Smooth muscle cell of the brain vasculature (primary cell): ENCODE measurements around the gene NEUROD4.

Experiments
- DNase-seq: peaks from one replicate; pipeline ENCODE4 v3.0.0-alpha.2; 2012; ENCODE audit warnings: low read depth, low spot score

NEUROD4 gene

GRCh38 chr12:54997929-54998522 lies 21.7 kb upstream of the NEUROD4 start:
- no peak for DNase-seq

DNA sequence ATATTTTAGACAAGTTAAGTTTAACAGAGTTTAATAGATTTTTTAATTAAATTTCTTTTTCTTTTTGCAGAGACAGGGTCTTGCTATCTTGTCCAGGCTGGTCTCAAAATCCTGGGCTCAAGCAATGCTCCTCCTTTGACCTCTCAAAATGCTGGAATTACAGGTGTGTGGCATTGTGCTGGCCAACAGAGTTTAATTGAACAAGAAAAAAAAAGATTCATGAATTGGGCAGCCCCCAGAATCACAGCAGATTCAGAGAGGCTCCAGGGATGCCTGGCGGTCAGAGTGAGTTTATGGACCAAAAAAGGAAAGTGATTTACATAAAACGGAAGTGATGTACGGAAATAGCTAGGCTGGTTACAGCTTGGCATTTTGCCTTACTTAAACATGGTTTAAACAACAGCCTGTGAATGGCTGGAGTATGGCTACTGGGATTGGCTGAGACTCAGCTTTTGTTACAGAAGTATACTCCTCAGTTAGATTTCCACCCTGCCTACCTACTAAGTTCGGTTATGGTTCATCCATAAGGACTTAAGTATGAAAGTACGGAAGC lies 20.7 kb upstream of the NEUROD4 start:
- DNase-seq = no peak

- no peak for DNase-seq
Observed at GRCh38 chr12:55001198-55001868, 18.4 kb upstream of the NEUROD4 start.

DNA sequence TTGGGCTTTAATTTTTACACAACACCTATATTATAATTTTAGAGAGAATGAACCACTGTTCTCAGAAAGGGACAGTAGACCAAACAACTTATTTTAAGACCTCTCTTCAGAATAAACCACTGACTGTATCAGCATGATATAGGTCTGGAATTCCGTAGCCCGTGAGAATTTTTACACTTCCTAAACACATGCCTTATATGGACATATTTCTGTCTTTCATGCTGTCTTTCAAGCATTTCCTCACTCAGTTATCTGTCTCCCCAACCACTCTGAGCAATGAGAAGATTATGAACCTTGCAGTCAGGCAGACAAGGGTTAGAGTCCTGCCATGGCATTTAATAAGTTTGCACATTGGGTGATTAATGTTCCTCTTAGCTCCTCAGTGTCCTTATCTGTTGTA lies 17.4 kb upstream of the NEUROD4 start:
- DNase-seq = no peak

DNA sequence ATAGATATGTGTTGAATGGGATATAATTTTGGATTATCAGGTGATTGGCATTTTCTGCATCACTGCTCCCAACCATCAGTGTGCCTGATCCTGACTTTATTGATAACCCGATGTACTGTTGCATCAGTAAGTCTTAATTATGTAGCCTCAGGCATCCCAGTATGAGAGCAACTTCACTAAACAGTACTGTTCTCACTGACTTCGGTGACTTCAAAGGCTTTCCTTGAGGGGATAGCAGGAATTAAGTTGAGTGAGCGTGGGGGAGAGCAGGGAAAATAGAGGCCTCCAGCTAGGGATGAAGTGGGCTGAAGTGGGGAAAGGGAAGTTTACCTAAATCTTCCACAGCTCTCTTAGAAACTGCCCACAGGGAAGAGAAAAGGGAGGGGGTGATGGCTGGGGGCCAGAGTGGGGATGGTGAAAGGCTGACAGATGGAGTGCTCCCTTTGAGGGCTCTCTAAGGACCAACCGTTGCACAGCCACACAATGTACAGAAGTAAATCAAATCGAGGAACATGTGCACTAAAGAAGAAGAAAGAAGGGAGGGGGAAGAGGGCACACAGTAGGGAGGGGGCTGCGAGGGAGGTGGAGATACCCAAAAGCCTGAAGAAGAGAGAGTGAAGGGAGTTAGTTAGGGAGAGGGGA lies 10.7 kb upstream of the NEUROD4 start:
- DNase-seq = no peak

GRCh38 chr12:55017416-55017925 lies 2.3 kb upstream of the NEUROD4 start:
- no peak for DNase-seq

DNA sequence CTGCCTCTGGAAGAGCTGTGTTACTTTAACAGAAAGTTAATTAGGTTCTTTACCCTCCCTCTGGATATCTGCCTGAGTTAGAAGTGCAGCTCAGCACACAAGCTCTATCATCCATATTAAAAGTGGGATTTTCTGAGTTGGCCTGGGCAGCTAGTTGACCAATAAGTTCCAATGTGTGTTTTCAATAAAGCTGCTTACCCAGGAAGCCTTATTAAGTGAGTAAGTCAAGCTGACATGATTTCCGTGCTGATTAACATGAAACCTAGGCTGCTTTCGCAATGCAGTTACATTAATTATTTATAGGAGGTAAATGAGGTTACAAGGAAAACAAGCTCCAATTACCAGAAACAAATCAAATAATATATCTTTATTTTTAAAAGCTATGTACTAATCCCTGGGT lies 4.8 kb downstream of the NEUROD4 start:
- DNase-seq = no peak

- DNase-seq = no peak
Observed at GRCh38 chr12:55025508-55025907, 5.7 kb downstream of the NEUROD4 start.

GRCh38 chr12:55034218-55034617 lies 14.4 kb downstream of the NEUROD4 start:
- DNase-seq = no peak

GRCh38 chr12:55036326-55037115 lies 16.7 kb downstream of the NEUROD4 start:
- DNase-seq = no peak

- DNase-seq = no peak
Observed at GRCh38 chr12:55037351-55037987, 17.7 kb downstream of the NEUROD4 start.

GRCh38 chr12:55039395-55040354 lies 19.9 kb downstream of the NEUROD4 start:
- DNase-seq = no peak

DNA sequence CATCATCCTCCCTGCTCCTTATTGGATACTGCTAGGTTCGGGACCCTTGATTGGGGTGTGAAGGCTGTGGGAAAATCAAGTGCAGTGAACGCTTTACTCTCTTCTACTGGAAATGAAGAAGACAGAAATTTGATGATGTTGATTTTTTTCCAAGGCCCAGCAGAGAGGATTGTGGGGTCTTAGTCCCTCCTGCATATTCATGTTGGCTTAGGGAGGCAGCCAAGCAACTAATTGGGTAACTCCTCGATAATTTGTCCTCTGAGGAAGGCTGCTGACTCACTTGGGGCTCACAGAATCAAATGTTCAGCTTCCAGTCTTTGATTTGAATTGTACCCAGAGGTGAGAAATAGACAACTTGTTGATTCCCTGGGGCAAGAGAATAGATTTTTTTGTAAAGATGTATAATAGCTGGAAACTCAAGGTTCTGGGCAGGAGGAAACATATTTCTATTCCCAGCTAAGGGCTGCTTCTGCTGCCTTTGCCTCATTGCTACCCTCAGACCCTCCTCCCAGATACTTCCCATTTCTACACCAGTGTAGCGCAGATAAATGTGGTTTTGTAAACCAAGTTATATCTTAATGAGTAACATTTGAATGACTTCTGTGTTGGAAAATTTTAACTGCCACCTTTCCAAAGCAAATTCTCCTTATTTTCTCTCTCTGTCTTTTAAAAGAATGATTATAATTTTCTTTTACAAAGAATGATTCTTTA lies 21.7 kb downstream of the NEUROD4 start:
- no peak for DNase-seq

GRCh38 chr12:55043542-55043941 lies 23.8 kb downstream of the NEUROD4 start:
- DNase-seq = no peak

DNA sequence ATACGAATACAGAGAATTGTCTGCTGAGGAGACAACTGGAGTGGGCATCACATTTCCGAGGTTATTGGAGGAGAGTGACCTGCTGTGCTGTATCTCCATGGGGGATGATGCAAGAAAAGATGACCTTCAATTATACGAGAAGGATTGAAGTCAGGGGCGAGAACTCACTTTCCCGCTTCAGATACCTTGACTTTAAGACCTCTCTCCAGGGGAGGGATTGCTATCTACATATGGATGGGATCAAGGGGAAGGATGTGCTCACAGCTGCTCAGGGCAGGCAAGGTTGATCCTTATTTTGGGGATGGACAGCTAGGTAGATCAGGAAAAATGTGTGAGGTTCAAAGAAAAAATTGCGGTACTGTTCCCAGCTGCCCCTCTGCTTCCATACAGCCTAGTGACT lies 24.4 kb downstream of the NEUROD4 start:
- no peak for DNase-seq

GRCh38 chr12:55049676-55050075 lies 29.9 kb downstream of the NEUROD4 start:
- DNase-seq = no peak

- no peak for DNase-seq
Observed at GRCh38 chr12:55051197-55051947, 31.6 kb downstream of the NEUROD4 start.

GRCh38 chr12:55057481-55057880 lies 37.7 kb downstream of the NEUROD4 start:
- DNase-seq = no peak

GRCh38 chr12:55058082-55058481 lies 38.3 kb downstream of the NEUROD4 start:
- no peak for DNase-seq
